Measurements from ENCODE around the gene HDLBP.

- no peak for TF ChIP-seq POLR2A (IDR thresholded peaks at IDR 0.05)
- no peak for TF ChIP-seq CTCF (IDR thresholded peaks at IDR 0.05)
Measured at GRCh38 chr2:241308267-241308666, 7.2 kb downstream of the HDLBP start.

All from Peyer's patch (tissue), 4 donors.